Activated CD8-positive, alpha-beta memory T cell treated with anti-CD3 and anti-CD28 coated beads, Interleukin-2, amount 10 ng/mL, durations not matched to agents 7 days and 5 days (primary cell): ENCODE data around the gene HCCS. TPM values are rescaled to one million over a fixed set of nuclear protein-coding genes. Genes with fewer than 3 reads are reported as not detected.

Source experiments
- total RNA-seq, 2 experiments: library from RNA; stranded (reverse); gene quantifications; one replicate each; pipeline ENCODE4 v1.2.3, GENCODE V29; 2021

HCCS gene
- total RNA-seq, 2 experiments from 2014 or later = 18.9 to 25.9 TPM

Other genes with a start within 250 kb of the HCCS start
- gene AMELX, start 182.1 kb downstream of the HCCS start, total RNA-seq = not detected